OCI-M1 (cell line): ENCODE data around the gene SARS1.

Experiments
- DNase-seq: peaks from one replicate; lab custom pipeline; 2025; lab: John Stamatoyannopoulos, UW

Gene SARS1

GRCh38 chr1:109262231-109263055 is 48.7 kb downstream of the SARS1 start:
- DNase-seq = no peak

GRCh38 chr1:109263234-109263596 is 49.5 kb downstream of the SARS1 start:
- DNase-seq = no peak

GRCh38 chr1:109263597-109264378 is 50.1 kb downstream of the SARS1 start:
- peak; percentile 88 for DNase-seq

GRCh38 chr1:109264379-109264755 is 50.6 kb downstream of the SARS1 start:
- DNase-seq = no peak

- DNase-seq = no peak
These were observed 51.3 kb downstream of the SARS1 start for GRCh38 chr1:109265016-109265415.

- DNase-seq = no peak
These were observed 52.1 kb downstream of the SARS1 start for GRCh38 chr1:109265741-109266330.

GRCh38 chr1:109266965-109267364 is 53.2 kb downstream of the SARS1 start:
- no peak for DNase-seq

- no peak for DNase-seq
These were observed 54.1 kb downstream of the SARS1 start for GRCh38 chr1:109267743-109268300.

GRCh38 chr1:109268431-109269211 is 54.9 kb downstream of the SARS1 start:
- no peak for DNase-seq

GRCh38 chr1:109269212-109269980 is 55.7 kb downstream of the SARS1 start:
- DNase-seq = no peak

GRCh38 chr1:109269981-109270622 is 56.4 kb downstream of the SARS1 start:
- no peak for DNase-seq

GRCh38 chr1:109270623-109271317 is 57.1 kb downstream of the SARS1 start:
- no peak for DNase-seq

- no peak for DNase-seq
These were observed 57.7 kb downstream of the SARS1 start for GRCh38 chr1:109271458-109271857.

GRCh38 chr1:109272021-109272799 is 58.5 kb downstream of the SARS1 start:
- no peak for DNase-seq

- DNase-seq = no peak
These were observed 59.3 kb downstream of the SARS1 start for GRCh38 chr1:109272831-109273547.

GRCh38 chr1:109273570-109274288 is 60.0 kb downstream of the SARS1 start:
- DNase-seq = no peak

GRCh38 chr1:109274533-109275476 is 61.1 kb downstream of the SARS1 start:
- DNase-seq = peak; percentile 84
